Bronchial epithelial cell (primary cell): Measurements from ENCODE around the gene JMJD1C. TPM values are rescaled to one million over a fixed set of nuclear protein-coding genes. Genes with fewer than 3 reads are reported as not detected.

Experiments used
- DNase-seq: peaks from one replicate; pipeline ENCODE4 v3.0.0-alpha.2; 2010; ENCODE audit warnings: low read depth
- FAIRE-seq: peaks from 2 replicates; lab custom pipeline; 2011; peaks lifted over from hg19 to GRCh38; lab: Jason Lieb, UNC
- H3K27me3 ChIP-seq: 2 replicates; pipeline ENCODE4 v1.5.1; 2011; ENCODE audit warnings: low read length; ENCODE audit not compliant: control insufficient read depth, insufficient read depth
- H3K36me3 ChIP-seq: 2 replicates; pipeline ENCODE4 v1.5.1; 2011; ENCODE audit warnings: low read length; ENCODE audit not compliant: control insufficient read depth, insufficient read depth
- H3K4me3 ChIP-seq: 2 replicates; pipeline ENCODE4 v1.5.1; 2011; ENCODE audit warnings: mild to moderate bottlenecking, low read depth, low read length, control low read depth
- CTCF ChIP-seq: IDR thresholded peaks from 2 replicates; pipeline ENCODE4 v1.5.1; 2011; ENCODE audit warnings: mild to moderate bottlenecking, moderate library complexity, low read length, control low read depth, inconsistent platforms; ENCODE audit not compliant: insufficient read depth, severe bottlenecking
- total RNA-seq: library from RNA; depleted of rRNA; stranded (reverse); fragments of >200 nt; gene quantifications from 2 replicates; pipeline ENCODE4 v1.2.1, GENCODE V29; 2014

Gene JMJD1C
- total RNA-seq, 1 donor from 2014 or later = 72.1 TPM

GRCh38 chr10:63197344-63198092, 268.3 kb downstream of the JMJD1C start:
- TF ChIP-seq CTCF = no peak
- Histone ChIP-seq H3K27me3 (no peaks in the 10 kb centered on the region), H3K4me3 (no peak overlapping the region), H3K36me3 (peaks cover 10% of the 10 kb centered on the region)
- FAIRE-seq (no peak), DNase-seq (no peak)

- TF ChIP-seq CTCF = no peak
- no peak for DNase-seq
- FAIRE-seq = no peak
- Histone ChIP-seq H3K27me3 (no peaks in the 10 kb centered on the region), H3K36me3 (peaks cover 14% of the 10 kb centered on the region), H3K4me3 (no peak overlapping the region)
Observed at GRCh38 chr10:63192826-63193225, 273.0 kb downstream of the JMJD1C start.

GRCh38 chr10:63175534-63175933, 290.2 kb downstream of the JMJD1C start:
- Histone ChIP-seq H3K36me3 (peaks cover 5% of the 10 kb centered on the region), H3K27me3 (no peaks in the 10 kb centered on the region), H3K4me3 (no peak overlapping the region)
- FAIRE-seq (no peak), DNase-seq (no peak)
- TF ChIP-seq CTCF = no peak

- H3K4me3 ChIP-seq = no peak overlapping the region
- H3K36me3 ChIP-seq = peaks cover 7% of the 10 kb centered on the region
- TF ChIP-seq CTCF = no peak
- H3K27me3 ChIP-seq = no peaks in the 10 kb centered on the region
- DNase-seq = no peak
- FAIRE-seq = no peak
Observed at GRCh38 chr10:63173468-63174232, 292.1 kb downstream of the JMJD1C start.

GRCh38 chr10:63171926-63172325, 293.9 kb downstream of the JMJD1C start:
- peaks cover 7% of the 10 kb centered on the region for H3K36me3 ChIP-seq
- no peak for TF ChIP-seq CTCF
- DNase-seq (no peak), FAIRE-seq (no peak)
- H3K27me3 ChIP-seq = no peaks in the 10 kb centered on the region
- no peak overlapping the region for H3K4me3 ChIP-seq
